Dermis blood vessel endothelial cell (primary cell): Measurements from ENCODE around the gene TSGA10. TPM values are rescaled to one million over a fixed set of nuclear protein-coding genes. Genes with fewer than 3 reads are reported as not detected.
"Not testable (repeated sequence)": the region's sequence is repeated elsewhere in the genome, so short reads cannot be mapped to it uniquely, and the experiment has no call there.

Experiments used
- DNase-seq: peaks from one replicate; pipeline ENCODE4 v3.0.0; 2010
- total RNA-seq: library from RNA; depleted of rRNA; stranded (reverse); fragments of >200 nt; gene quantifications from 2 replicates; pipeline ENCODE4 v1.2.3, GENCODE V29; 2014

TSGA10 gene
- total RNA-seq, 1 donor from 2014 or later = 2.9 TPM

DNA sequence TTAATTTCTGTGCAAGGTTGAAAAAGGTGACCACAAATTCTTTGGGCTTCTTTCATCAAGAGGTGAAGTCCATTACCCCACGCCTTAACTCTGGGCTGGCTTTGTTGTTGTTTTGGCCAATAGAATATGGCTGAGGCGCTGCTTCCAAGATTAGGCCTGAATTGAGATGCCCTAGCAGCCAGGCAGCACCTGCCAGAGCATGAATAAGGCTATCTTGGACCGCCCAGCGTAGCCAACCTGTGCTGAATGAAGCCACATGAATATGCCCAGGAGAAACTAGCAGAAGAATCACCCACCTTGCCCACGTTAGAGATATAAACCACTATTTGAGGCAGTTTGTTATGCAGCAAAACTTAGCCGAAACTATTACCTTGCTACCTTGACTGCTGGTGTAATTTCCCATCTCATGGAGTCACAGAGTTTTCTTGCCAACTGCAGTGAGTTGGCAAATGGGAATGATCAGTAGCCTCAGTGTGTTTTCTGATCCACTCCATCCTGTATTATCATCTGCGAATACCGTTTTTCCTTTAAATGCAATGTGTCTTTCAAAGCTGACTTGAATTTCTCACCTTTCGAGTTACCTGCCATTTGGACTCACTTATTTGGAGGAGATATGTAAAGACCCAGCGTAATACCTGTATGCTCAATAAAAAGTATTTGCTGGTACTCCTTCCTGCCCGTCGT is 679 bp downstream of the TSGA10 start:
- DNase-seq = peak; percentile 3

DNA sequence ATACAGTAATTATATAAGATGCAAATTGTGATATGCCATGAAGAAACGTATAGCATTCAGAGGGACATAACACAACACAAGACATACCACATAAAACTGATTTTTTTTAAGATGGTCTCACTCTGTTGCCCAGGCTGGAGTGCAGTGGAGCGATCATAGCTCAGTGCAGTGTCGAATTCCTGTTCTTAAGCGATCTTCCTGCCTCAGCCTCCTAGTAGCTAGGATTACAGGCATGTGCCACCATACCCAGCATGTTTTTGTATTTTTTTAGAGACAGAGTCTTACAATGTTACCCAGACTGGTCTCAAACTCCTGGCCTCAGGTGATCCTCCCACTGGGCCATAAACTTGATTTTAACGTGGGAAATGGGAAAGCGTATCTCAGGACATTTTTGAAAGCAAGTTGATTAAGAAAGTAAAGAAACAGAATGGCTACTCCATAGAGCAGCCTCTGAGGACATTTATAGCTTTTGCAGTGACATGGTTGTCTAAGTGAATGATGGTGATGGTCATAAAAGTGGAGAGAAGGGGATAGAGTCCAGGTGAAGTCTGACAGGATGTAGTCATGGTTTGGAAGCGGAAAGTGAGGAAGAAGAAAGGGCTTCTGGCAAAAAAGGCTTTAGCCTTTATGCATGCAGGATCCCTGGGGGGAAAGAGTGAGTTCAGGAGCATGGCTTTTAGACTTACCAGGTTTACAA is 2.4 kb downstream of the TSGA10 start:
- DNase-seq = no peak

DNA sequence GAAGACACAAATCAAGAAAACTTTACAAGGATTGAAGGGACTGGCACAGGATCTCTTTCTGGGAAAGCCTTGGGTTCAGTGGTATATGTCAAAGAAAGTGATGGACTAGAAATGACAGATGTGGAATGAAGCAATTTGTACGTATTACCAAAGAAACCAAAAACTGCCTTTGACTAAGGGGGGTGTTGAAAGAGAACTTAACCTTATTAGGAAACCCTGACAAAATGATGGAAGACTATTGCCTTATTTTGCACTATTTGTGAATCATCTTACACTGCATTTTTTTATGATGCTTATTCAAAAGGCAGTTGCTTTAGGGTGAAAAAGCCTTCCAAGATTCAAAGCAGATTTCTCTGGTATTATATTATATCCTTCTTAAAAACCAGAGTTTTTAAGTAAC is 4.0 kb downstream of the TSGA10 start:
- DNase-seq = no peak

DNA sequence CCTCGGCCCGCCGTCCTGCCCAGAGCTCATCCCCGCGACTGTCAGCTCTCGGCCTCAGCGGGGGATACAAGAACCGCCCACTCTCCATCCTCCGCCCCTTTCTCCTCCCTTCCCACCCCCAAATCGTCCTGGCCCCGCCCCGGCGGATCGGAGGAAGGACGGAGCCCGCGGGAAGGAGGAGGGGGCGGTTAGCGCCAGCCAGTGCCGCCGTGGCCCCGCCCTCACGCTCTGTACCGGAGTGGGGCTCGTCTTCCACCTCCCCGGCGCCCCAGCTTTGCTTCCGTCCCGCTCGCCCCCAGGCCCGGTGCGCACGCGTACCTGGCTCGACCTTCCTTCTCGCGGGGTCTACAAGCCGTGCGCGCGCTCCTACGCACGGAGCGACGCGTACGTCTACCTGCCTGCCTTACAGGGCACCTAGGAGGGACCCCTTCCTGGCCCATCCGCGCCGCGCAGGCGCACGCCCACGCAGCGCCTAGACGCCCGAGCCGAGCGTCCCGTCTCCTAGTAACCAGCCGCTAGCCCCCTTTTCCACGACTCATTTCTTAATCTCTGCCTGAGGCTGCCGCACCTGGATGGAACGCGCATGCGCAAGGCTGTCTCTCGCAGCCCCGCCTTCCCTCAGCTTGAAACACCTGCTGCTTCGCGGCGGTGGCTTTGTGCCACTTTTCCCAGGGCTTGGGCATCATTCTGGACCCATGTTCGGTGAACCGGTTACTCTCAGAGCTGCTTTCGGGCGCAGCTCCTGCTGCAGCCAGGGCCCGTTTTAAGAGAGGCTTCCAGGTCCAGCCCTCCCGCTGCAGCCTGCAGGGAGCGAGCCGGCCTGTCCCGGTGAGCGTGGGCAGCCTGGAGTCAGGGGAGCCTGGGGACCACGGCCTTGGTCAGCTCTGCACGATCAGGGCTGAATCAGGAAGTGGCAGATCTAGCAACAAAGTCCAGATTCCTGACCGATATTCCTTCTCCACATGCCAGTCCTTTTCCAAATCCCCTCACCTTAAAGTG is 13.3 kb downstream of the TSGA10 start, which contains the start of gene C2orf15:
TSS of gene C2orf15 (plus strand) at position 598 of the 999 bp plus-strand sequence. CDS start 8,852 bp downstream, outside the sequence.
- peak; percentile 75 for DNase-seq

DNA sequence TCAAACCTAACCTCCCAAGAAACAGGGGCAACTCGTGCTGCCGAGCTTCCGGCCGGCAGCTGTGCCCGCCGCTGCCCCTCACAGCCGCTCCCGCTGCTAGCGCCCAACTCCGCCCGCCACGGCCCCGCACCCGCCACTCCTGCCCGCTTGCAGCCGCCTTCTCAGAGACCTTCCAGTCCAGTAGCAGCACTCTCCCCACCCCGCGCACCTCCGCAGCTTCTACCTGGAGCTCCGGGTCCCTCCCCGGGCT is 14.0 kb downstream of the TSGA10 start:
- no peak for DNase-seq

DNA sequence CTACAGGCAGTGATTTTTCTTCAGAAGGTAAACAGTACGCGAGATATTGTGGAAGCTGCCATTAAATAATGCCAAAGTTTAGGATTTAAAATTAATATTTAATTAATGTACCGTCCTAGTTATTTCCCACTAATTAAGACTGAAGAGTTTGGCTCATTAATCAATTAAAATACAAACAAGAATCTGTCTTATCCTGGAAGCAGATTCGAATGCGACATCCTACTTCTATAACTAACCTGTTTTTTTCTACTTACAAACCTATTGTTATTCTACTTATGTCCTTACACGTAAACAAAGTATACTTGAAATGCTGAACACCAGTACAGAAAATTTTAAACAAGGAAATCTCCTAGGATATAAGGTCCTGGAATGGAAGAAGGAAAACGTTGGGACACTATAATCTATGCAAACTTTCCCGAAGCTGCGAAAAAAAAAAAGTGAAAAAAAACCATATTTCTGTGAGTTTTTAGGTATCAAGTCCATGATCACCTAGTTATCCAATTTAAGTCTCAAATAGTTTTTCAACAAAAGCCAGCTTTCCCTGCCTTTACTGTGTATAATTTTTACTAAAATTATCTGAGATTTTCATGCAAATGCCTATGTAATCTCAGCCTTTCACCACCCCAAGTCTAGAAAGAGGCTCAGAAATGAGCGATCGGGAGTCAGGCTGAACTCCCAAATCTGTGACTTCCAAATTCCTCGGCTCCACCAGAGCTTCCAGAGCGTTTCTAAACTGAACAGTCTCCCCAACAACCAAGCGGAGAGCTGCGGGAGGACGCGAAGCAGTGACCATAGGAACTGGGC is 14.5 kb downstream of the TSGA10 start:
- DNase-seq = no peak

DNA sequence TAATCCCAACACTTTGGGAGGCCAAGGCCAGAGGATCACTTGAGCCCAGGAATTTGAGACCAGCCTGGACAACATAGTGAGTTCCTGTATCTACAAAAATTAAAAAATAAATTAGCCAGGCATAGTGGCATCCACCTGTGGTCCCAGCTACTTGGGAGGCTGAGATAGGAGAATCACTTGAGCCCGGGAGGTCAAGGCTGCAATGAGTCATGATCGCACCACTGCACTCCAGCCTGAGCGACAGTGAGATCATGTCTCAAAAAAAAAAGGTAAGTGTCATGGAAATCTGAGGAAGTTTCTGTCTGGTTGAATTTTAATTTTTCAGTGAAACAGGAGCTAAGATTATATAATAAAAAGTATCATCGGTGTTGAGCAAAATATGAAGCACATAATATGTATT is 15.7 kb downstream of the TSGA10 start:
- DNase-seq = no peak

DNA sequence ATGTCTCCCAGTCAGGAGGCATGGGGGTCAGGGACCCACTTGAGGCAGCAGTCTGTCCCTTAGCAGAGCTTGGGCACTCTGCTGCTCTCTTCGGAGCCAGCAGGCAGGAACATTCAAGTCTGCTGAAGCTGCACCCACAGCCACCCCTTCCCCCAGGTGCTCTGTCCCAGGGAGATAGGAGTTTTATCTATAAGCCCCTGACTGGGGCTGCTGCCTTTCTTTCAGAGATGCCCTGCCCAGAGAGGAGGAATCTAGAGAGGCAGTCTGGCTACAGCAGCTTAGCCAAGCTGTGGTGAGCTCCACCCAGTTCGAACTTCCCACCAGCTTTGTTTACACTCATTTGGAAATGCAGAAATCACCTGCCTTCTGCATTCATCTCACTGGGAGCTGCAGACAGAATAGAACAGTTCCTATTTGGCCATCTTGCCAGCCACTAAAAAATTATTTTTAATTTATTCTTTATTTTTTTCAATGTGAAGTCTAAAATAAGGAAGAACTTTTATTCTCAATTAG is 19.6 kb downstream of the TSGA10 start:
- not testable (repeated sequence) for DNase-seq

DNA sequence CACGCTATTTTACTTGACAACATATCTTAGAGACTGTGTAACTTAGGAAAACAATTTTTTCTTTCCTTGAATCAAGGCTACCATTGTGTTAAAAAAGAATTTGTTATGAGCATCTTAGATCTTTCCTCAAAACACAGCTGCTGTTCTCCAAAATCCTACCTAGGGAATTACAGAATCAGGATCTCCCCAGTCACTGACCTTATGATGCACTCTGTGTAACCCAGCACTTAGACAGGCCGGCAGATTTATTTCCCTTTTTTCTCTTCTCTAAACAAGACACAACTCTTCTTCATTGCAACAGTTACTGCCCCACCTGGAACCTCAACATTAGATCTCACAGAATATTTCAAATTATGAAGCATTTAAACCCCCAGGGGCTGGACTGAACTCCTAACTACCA is 26.8 kb downstream of the TSGA10 start:
- no peak for DNase-seq

DNA sequence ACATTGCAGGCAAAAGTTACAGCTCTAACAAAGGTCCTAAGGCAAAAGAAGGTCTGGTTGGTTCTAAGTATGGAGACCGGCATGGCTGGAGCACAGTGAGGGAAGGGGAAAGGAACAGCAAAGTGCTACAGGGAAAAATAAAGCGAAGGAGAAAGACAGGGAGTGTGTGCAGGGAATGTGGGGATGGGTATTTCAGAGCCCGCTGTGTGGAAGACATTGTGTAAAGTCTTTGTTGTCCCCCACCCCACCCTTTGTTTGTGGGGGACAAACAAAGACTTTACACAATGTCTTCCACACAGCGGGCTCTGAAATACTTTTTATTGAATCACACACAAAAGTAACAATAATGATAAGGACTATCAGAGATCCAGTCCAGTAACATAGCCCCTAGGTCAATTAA is 42.1 kb downstream of the TSGA10 start:
- no peak for DNase-seq

DNA sequence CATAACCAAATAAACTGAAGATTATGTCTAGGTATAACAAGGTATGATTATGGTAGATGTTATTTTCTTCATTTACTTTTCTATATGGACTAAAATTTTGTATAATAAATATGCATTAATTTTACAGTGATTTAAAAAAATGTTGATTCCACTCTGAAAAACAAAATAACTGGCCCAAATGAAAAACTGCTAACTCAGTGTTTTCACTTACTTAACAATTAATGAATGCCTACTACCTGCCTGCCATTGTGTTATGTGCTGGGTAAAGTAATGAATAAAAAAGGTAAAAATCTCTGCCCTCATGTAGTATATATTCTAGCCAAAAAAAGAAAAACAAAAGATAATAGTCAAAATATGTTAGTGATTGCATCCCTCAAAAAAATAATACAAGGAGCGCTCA is 42.8 kb downstream of the TSGA10 start:
- DNase-seq = no peak

DNA sequence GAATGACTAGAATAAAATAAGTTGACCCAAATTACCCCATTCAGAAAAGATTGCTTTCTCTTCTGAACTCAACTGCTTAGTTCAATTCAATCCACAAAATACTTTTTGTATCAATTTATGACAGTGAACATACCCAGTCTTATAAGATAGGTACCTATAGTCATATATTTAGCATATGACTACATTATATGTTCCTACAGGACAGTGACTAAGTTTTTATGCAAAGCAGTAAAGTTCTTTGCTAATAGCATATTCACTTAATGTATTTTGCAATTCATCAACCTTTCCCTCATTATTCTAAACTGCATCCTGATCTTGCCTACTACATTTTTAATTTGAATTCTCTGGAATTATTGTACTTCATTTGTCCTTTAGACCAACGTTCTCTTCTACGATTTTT is 43.5 kb downstream of the TSGA10 start:
- no peak for DNase-seq

DNA sequence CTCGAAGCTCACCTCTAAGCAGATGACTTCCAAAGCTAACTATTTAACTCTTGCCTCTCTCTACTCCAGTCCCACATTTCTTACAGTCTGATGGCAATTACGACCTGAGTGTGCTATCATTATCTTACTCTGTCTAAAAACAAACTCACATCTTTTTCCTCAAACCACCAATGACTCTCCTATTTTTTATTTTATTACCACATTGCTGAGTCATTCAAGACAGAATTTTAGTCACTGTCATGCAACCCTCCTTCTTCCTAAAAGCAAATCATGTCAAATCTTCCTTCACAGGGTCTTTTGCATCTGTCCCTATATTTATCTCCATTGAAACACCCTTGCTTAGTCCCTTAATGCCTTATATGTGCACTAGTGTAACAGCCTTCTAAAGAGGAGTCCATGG is 47.8 kb downstream of the TSGA10 start:
- DNase-seq = no peak

DNA sequence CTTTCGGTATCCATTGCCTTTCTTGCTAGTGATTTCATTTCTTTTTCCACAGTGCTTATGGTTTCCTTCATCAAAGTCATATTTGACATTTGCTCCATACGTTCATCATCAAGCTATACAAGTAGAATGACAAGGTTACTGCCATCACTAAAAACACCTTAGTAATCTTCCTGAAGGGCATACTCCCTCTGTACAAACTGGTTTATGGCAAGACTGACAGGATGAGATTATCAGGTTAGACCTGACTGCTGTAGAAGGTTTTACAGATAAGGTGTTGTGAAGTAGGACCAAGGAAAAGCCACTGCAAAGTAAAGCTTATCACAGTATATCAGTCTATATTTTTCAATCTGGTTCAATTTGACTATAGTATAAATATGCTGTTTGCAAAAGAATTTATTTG is 50.7 kb downstream of the TSGA10 start:
- no peak for DNase-seq

DNA sequence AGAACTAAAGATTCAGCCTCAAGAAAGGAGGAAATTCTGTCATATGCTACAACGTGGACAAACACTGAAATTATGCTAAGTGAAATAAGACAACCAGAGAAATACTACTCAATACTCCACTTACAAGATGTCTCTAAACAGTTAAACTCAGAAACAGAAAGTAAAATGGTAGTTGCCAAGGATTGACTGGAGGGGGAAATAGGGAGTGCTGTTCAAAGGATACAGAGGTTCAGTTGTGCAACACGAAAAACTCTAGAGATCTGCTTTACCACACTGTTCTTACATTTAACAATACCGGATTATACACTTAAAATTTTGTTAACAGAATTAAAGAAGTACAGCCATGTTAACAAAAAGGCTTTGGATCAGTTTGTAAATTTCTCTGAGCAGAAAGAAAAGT is 53.0 kb downstream of the TSGA10 start:
- no peak for DNase-seq

DNA sequence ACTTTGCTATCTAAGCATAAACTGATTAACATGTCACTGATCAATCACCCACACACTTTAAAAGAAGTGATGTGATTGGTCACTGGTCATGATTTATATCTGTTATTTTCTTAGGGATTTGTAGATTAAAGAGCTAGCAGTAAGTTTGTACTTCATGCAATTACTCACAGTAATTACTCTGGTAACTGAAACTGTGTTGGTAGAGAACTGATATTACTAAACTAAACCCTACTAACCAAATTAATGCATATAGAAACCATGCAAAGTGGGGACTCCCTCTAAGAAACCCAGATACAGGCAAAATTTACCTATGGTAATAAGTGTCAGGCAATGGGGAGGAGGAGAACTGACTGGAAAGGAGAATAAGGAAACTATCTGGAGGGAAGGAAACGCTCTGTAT is 58.0 kb downstream of the TSGA10 start:
- DNase-seq = no peak

DNA sequence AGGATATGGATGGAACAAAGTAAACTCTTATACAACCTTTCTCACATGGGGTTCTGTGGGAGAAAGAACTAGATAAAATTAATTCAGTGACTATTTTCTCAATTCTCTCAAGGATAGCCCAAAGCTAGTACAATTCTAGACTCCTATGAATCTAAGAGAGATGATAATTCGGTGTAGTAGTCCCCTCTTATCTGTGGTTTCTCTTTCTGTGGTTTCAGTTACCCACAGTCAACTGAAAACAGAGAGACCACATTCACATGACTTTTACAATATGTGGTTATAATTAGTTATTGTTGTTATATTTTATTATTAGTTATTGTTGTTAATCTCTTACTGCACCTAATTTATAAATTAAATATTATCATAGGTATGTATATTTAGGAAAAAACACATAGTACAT is 66.7 kb downstream of the TSGA10 start:
- no peak for DNase-seq

DNA sequence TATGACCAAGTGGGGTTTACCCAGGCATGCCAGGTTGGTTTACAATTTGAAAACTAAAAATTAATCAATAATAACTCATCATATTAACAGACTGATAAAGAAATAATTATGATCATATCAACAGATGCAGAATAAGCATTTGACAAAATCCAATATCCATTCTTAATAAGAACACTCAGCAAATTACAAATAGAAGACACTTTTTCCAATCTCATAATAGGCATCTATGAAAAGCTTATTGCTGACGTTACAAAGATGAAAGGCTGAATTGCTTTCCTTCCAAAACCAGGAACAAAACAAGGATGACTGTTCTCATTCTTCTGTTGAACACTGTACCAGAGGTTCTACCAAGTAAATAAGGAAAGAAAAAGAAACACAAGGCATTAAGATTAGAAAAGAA is 68.4 kb downstream of the TSGA10 start:
- DNase-seq = no peak

DNA sequence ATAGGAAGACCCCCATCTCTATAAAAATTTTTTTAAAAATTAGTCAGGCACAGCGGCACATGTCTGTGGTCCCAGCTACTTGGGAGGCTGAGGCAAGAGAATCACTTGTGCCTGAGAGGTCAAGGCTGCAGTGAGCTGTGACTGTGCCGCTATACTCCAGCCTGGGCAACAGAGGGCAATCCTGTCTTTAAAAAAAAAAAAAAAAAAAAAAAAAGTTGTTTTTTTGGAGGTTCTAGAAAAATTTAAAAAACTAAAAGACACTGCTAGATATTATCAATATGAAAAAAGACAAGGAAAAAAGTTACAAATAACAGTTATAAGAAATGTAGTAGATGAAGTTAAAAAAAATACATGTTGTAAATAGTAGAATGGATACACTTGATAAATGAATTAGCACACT is 69.3 kb downstream of the TSGA10 start:
- DNase-seq = peak; percentile 32

DNA sequence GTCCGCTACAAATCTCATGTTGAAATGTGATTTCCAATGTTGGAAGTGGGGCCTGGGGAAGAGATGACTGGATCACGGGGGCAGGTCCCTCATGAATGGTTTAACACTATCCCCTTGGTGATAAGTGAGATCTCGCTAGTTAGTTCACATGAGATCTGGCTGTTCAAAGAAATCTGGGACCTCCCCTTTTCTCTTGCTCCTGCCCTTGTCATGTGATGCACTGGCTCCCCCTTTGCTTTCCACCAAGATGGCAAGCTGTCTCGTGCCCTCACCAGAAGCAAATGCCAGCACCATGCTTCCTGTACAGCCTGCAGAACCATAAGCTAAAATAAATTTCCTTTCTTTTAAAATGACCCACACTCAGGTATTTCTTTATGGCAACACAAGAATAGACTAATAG is 70.5 kb downstream of the TSGA10 start:
- DNase-seq = no peak

DNA sequence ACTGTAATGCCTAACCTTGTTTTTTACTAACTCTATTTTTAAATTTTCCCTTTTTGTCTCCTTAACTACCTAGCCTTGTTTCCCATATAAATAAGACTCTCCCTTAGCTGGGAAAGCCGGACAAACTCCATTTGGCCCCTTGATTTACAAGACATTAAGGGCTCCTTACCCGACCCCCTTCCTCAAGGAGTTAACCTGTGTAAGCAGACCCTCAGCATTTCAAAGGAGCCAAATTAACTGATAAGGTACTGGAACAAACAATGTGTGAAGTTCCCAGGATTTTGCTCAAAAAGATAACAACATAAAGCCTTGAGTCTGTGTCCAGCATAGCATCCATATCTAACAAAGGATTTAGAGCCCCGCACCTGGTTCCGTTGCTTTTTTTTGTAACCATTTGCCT is 72.9 kb downstream of the TSGA10 start:
- no peak for DNase-seq

DNA sequence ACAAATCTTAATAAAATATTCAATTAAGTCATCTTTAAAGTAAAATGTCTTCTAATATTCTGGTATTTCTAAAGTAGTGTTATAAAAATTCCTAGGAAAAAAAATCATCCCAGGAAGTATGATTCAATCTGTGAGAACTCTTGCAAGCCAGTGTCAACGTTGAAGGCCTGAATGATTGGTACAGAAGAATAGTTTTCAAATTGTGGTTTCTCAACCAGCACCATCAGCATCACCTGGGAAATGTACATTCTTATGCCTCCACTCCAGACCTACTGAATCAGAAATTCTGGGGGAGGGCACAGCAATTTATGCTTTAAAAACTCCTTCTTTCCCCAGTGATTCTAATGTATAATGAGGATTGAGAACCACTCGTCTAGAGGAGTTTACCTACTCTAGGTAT is 75.5 kb downstream of the TSGA10 start:
- DNase-seq = no peak

DNA sequence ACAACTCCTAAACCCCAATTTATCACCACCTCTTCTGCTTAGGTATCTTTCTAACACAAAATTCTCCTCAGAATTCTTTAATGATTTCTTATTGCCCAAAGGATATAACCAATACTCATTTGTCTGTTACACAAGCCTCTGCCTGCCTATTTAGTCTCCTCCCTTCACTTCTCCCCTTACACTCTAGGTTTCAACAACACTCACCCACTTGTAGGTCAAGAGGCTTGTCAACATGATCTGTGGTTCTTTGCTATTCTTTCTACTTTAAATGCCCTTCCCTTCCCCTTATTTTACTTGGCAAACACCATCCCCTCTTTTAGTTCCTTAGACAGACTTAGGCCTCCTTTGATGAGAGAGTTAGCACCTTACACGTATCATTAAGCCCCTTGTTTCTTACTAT is 82.2 kb downstream of the TSGA10 start:
- DNase-seq = no peak
